ENCODE data around the gene ADGRG6.

Gene ADGRG6

DNA sequence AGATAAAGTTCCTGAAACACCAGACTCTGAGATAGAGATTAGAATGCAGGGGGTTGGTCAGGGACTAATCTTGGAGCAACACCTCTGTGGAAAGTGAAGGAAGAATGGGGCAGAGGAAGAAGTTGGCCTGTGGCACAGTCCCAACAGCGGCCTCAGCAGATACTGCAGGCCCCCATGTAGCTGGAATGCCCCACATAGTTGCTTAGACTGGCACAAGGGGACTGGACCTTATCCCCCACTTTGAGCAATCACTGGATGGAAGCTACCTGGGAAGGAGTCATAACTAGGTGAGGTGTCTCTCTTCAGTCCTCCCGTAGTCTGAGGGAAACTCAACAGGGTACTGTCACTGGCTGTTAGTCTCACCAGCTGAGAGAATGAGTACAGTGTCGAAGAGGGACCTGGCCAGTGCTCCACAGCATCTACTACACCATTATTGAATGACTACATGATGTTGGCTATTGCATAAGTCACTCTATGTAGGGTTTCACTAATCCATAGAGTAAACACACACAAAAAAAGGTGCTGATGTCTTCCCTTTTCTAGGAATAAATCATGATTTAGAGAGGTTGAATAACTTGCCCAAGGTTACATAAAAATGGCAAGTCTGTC lies 47.5 kb downstream of the ADGRG6 start:
- no peaks in the 10 kb centered on the region for H3K4me1 ChIP-seq (ENCODE audit: control insufficient read depth in 1 of 2, insufficient read depth in 2 of 2, low read length in 2 of 2)
- H3K27ac ChIP-seq (ENCODE audit: low read length), result no peak overlapping the region
- no peaks in the 10 kb centered on the region for H3K27me3 ChIP-seq (ENCODE audit: low read depth, low read length)
- H3K4me3 ChIP-seq (ENCODE audit: low read depth in 1 of 2, low read length in 2 of 2), result no peak overlapping the region
- H3K9me3 ChIP-seq (ENCODE audit: control insufficient read depth in 1 of 2, low read length in 2 of 2), result peaks cover 0 to 2% of the 10 kb centered on the region in 2 donors
- H3K36me3 ChIP-seq (ENCODE audit: control insufficient read depth in 1 of 2, insufficient read depth in 2 of 2, low read length in 2 of 2), result no peaks in the 10 kb centered on the region

- Histone ChIP-seq H3K27ac (ENCODE audit: low read length) (no peak overlapping the region), H3K4me3 (ENCODE audit: low read depth in 1 of 2, low read length in 2 of 2) (no peak overlapping the region), H3K9me3 (ENCODE audit: control insufficient read depth in 1 of 2, low read length in 2 of 2) (peaks cover 0 to 2% of the 10 kb centered on the region in 2 donors), H3K4me1 (ENCODE audit: control insufficient read depth in 1 of 2, insufficient read depth in 2 of 2, low read length in 2 of 2) (no peaks in the 10 kb centered on the region), H3K36me3 (ENCODE audit: control insufficient read depth in 1 of 2, insufficient read depth in 2 of 2, low read length in 2 of 2) (no peaks in the 10 kb centered on the region), H3K27me3 (ENCODE audit: low read depth, low read length) (no peaks in the 10 kb centered on the region)
Measured at GRCh38 chr6:142350309-142350708, 48.5 kb downstream of the ADGRG6 start.

GRCh38 chr6:142353690-142354089 lies 51.9 kb downstream of the ADGRG6 start:
- H3K27ac ChIP-seq (ENCODE audit: low read length), result no peak overlapping the region
- H3K36me3 ChIP-seq (ENCODE audit: control insufficient read depth in 1 of 2, insufficient read depth in 2 of 2, low read length in 2 of 2), result no peaks in the 10 kb centered on the region
- no peak overlapping the region for H3K4me3 ChIP-seq (ENCODE audit: low read depth in 1 of 2, low read length in 2 of 2)

GRCh38 chr6:142354650-142355049 lies 52.8 kb downstream of the ADGRG6 start:
- no peaks in the 10 kb centered on the region for H3K36me3 ChIP-seq (ENCODE audit: control insufficient read depth in 1 of 2, insufficient read depth in 2 of 2, low read length in 2 of 2)
- no peak overlapping the region for H3K4me3 ChIP-seq (ENCODE audit: low read depth in 1 of 2, low read length in 2 of 2)
- peaks cover 0 to 2% of the 10 kb centered on the region in 2 donors for H3K9me3 ChIP-seq (ENCODE audit: control insufficient read depth in 1 of 2, low read length in 2 of 2)
- H3K27ac ChIP-seq (ENCODE audit: low read length), result no peak overlapping the region
- H3K4me1 ChIP-seq (ENCODE audit: control insufficient read depth in 1 of 2, insufficient read depth in 2 of 2, low read length in 2 of 2), result no peaks in the 10 kb centered on the region
- no peaks in the 10 kb centered on the region for H3K27me3 ChIP-seq (ENCODE audit: low read depth, low read length)

More at GRCh38 chr6:142353690-142354089, 51.9 kb downstream of the ADGRG6 start:
- Histone ChIP-seq H3K27me3 (ENCODE audit: low read depth, low read length) (no peaks in the 10 kb centered on the region), H3K4me1 (ENCODE audit: control insufficient read depth in 1 of 2, insufficient read depth in 2 of 2, low read length in 2 of 2) (no peaks in the 10 kb centered on the region), H3K9me3 (ENCODE audit: control insufficient read depth in 1 of 2, low read length in 2 of 2) (peaks cover 0 to 2% of the 10 kb centered on the region in 2 donors)

- Histone ChIP-seq H3K36me3 (ENCODE audit: control insufficient read depth in 1 of 2, insufficient read depth in 2 of 2, low read length in 2 of 2) (no peaks in the 10 kb centered on the region), H3K4me1 (ENCODE audit: control insufficient read depth in 1 of 2, insufficient read depth in 2 of 2, low read length in 2 of 2) (no peaks in the 10 kb centered on the region), H3K27ac (ENCODE audit: low read length) (no peak overlapping the region), H3K27me3 (ENCODE audit: low read depth, low read length) (no peaks in the 10 kb centered on the region), H3K4me3 (ENCODE audit: low read depth in 1 of 2, low read length in 2 of 2) (no peak overlapping the region), H3K9me3 (ENCODE audit: control insufficient read depth in 1 of 2, low read length in 2 of 2) (no peaks in the 10 kb centered on the region)
Measured at GRCh38 chr6:142355520-142356174, 53.8 kb downstream of the ADGRG6 start.

DNA sequence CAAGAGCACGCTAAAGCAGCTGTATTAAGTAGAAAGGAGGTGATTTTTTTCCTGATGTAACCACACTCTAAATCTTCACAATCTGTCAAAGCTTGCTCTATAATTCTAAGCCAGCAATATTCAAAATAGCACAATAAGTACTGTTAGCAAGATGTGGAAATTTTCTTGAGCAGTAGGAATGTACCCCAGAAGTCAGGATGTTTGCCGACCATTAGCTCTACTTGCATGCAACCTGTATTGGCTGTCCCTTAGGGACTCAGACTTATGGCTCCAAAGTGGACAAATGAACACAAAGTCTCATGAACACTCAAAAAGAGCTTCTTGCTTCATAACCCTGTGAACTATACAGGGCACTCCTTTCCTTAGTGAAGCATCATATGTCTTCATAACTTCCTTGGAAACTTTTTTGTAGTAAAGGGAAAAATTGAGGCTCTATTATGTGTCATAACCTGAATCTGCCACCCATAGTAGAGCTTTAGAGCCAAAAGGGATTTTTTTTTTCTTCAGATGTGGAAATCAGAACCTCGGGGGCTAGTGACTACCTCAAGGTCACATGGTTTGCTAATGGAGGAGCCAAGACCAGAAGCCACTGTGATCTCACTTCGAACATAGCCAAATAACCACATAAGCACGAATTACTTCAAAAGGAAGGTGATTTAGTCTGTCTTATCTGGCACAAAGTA lies 54.5 kb downstream of the ADGRG6 start:
- Histone ChIP-seq H3K4me1 (ENCODE audit: control insufficient read depth in 1 of 2, insufficient read depth in 2 of 2, low read length in 2 of 2) (no peaks in the 10 kb centered on the region), H3K4me3 (ENCODE audit: low read depth in 1 of 2, low read length in 2 of 2) (no peak overlapping the region), H3K36me3 (ENCODE audit: control insufficient read depth in 1 of 2, insufficient read depth in 2 of 2, low read length in 2 of 2) (no peaks in the 10 kb centered on the region), H3K27me3 (ENCODE audit: low read depth, low read length) (no peaks in the 10 kb centered on the region), H3K27ac (ENCODE audit: low read length) (no peak overlapping the region), H3K9me3 (ENCODE audit: control insufficient read depth in 1 of 2, low read length in 2 of 2) (no peaks in the 10 kb centered on the region)

- Histone ChIP-seq H3K9me3 (ENCODE audit: control insufficient read depth in 1 of 2, low read length in 2 of 2) (no peaks in the 10 kb centered on the region), H3K27ac (ENCODE audit: low read length) (no peak overlapping the region), H3K27me3 (ENCODE audit: low read depth, low read length) (no peaks in the 10 kb centered on the region)
Measured at GRCh38 chr6:142356884-142357225, 55.0 kb downstream of the ADGRG6 start.

DNA sequence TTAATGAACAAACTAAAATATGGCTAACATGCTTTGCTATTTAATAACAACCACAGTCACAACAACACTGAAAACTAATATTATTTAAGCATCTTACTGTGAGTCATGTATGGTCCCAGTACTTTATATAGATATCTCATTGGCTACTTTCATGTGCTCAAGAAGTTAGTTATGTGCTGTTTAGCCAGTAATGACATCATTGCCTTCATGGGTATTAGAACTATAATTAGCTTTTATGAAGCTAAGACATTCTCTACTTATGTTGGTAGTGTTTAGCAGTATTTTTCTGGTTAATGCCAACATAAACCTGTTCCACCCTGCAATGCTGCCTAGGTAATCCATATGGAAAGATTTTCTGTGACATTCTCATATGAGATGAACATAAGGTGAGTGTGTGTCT lies 56.1 kb downstream of the ADGRG6 start:
- no peaks in the 10 kb centered on the region for H3K9me3 ChIP-seq (ENCODE audit: control insufficient read depth in 1 of 2, low read length in 2 of 2)
- no peaks in the 10 kb centered on the region for H3K36me3 ChIP-seq (ENCODE audit: control insufficient read depth in 1 of 2, insufficient read depth in 2 of 2, low read length in 2 of 2)
- H3K27me3 ChIP-seq (ENCODE audit: low read depth, low read length), result no peaks in the 10 kb centered on the region
- no peak overlapping the region for H3K27ac ChIP-seq (ENCODE audit: low read length)
- no peaks in the 10 kb centered on the region for H3K4me1 ChIP-seq (ENCODE audit: control insufficient read depth in 1 of 2, insufficient read depth in 2 of 2, low read length in 2 of 2)
- H3K4me3 ChIP-seq (ENCODE audit: low read depth in 1 of 2, low read length in 2 of 2), result no peak overlapping the region

More at GRCh38 chr6:142356884-142357225, 55.0 kb downstream of the ADGRG6 start:
- Histone ChIP-seq H3K4me3 (ENCODE audit: low read depth in 1 of 2, low read length in 2 of 2) (no peak overlapping the region), H3K4me1 (ENCODE audit: control insufficient read depth in 1 of 2, insufficient read depth in 2 of 2, low read length in 2 of 2) (no peaks in the 10 kb centered on the region), H3K36me3 (ENCODE audit: control insufficient read depth in 1 of 2, insufficient read depth in 2 of 2, low read length in 2 of 2) (no peaks in the 10 kb centered on the region)

GRCh38 chr6:142359271-142359960 lies 57.6 kb downstream of the ADGRG6 start:
- Histone ChIP-seq H3K27me3 (ENCODE audit: low read depth, low read length) (no peaks in the 10 kb centered on the region), H3K36me3 (ENCODE audit: control insufficient read depth in 1 of 2, insufficient read depth in 2 of 2, low read length in 2 of 2) (no peaks in the 10 kb centered on the region), H3K9me3 (ENCODE audit: control insufficient read depth in 1 of 2, low read length in 2 of 2) (no peaks in the 10 kb centered on the region), H3K4me3 (ENCODE audit: low read depth in 1 of 2, low read length in 2 of 2) (no peak overlapping the region), H3K27ac (ENCODE audit: low read length) (no peak overlapping the region), H3K4me1 (ENCODE audit: control insufficient read depth in 1 of 2, insufficient read depth in 2 of 2, low read length in 2 of 2) (no peaks in the 10 kb centered on the region)

DNA sequence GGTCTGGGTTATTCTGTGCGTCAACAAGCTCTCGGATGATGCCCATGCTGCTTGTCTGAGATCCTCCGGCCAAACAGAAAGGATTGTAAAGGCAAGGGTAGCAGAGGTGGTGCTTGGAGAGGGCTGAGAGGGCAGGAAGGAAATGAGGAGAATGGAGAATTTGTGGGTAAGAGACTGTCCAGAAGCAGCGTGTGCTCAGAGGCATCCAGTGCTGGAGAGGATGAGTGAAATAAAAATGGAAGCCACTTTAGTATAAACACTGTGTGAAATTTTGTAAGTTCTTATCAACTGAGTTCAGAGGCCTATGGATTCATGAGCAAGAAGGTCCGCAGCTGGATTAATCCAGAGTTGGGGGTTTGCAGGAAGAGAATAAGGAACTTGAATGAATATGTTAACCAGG lies 59.5 kb downstream of the ADGRG6 start:
- Histone ChIP-seq H3K36me3 (ENCODE audit: control insufficient read depth in 1 of 2, insufficient read depth in 2 of 2, low read length in 2 of 2) (no peaks in the 10 kb centered on the region), H3K4me1 (ENCODE audit: control insufficient read depth in 1 of 2, insufficient read depth in 2 of 2, low read length in 2 of 2) (no peaks in the 10 kb centered on the region), H3K4me3 (ENCODE audit: low read depth in 1 of 2, low read length in 2 of 2) (no peak overlapping the region), H3K27me3 (ENCODE audit: low read depth, low read length) (no peaks in the 10 kb centered on the region), H3K9me3 (ENCODE audit: control insufficient read depth in 1 of 2, low read length in 2 of 2) (no peaks in the 10 kb centered on the region), H3K27ac (ENCODE audit: low read length) (no peak overlapping the region)
